ENCODE measurements around the gene BACE2.

Gene BACE2

GRCh38 chr21:41148798-41149197 lies 19.2 kb upstream of the BACE2 start:
- DNase-seq (ENCODE audit: low read depth), result no peak

- DNase-seq (ENCODE audit: low read depth), result no peak
Measured at GRCh38 chr21:41149199-41149598, 18.8 kb upstream of the BACE2 start.

GRCh38 chr21:41152147-41152546 lies 15.8 kb upstream of the BACE2 start:
- DNase-seq (ENCODE audit: low read depth), result no peak

- DNase-seq (ENCODE audit: low read depth), result no peak
Measured at GRCh38 chr21:41153443-41153842, 14.5 kb upstream of the BACE2 start.

GRCh38 chr21:41156142-41156541 lies 11.8 kb upstream of the BACE2 start:
- no peak for DNase-seq (ENCODE audit: low read depth)

GRCh38 chr21:41158026-41158425 lies 9.9 kb upstream of the BACE2 start:
- no peak for DNase-seq (ENCODE audit: low read depth)

- DNase-seq (ENCODE audit: low read depth), result no peak
Measured at GRCh38 chr21:41160036-41160435, 7.9 kb upstream of the BACE2 start.

GRCh38 chr21:41161428-41161827 lies 6.5 kb upstream of the BACE2 start:
- DNase-seq (ENCODE audit: low read depth), result no peak

GRCh38 chr21:41162096-41162495 lies 5.9 kb upstream of the BACE2 start:
- DNase-seq (ENCODE audit: low read depth), result no peak

- DNase-seq (ENCODE audit: low read depth), result no peak
Measured at GRCh38 chr21:41163091-41163490, 4.9 kb upstream of the BACE2 start.

- DNase-seq (ENCODE audit: low read depth), result no peak
Measured at GRCh38 chr21:41164052-41164451, 3.9 kb upstream of the BACE2 start.

GRCh38 chr21:41164981-41165655 lies 2.8 kb upstream of the BACE2 start:
- DNase-seq (ENCODE audit: low read depth), result no peak

- no peak for DNase-seq (ENCODE audit: low read depth)
Measured at GRCh38 chr21:41166884-41167283, 1.1 kb upstream of the BACE2 start.

- no peak for DNase-seq (ENCODE audit: low read depth)
Measured at GRCh38 chr21:41168391-41169257, 664 bp downstream of the BACE2 start.

- DNase-seq (ENCODE audit: low read depth), result no peak
Measured at GRCh38 chr21:41169258-41169576, 1.3 kb downstream of the BACE2 start.

- DNase-seq (ENCODE audit: low read depth), result no peak
Measured at GRCh38 chr21:41169701-41170100, 1.7 kb downstream of the BACE2 start.

GRCh38 chr21:41170442-41170841 lies 2.5 kb downstream of the BACE2 start:
- no peak for DNase-seq (ENCODE audit: low read depth)

- DNase-seq (ENCODE audit: low read depth), result no peak
Measured at GRCh38 chr21:41170859-41171609, 3.1 kb downstream of the BACE2 start.

GRCh38 chr21:41175080-41175479 lies 7.1 kb downstream of the BACE2 start:
- no peak for DNase-seq (ENCODE audit: low read depth)

- no peak for DNase-seq (ENCODE audit: low read depth)
Measured at GRCh38 chr21:41176846-41177245, 8.9 kb downstream of the BACE2 start.

GRCh38 chr21:41180752-41181151 lies 12.8 kb downstream of the BACE2 start:
- DNase-seq (ENCODE audit: low read depth), result no peak

- DNase-seq (ENCODE audit: low read depth), result no peak
Measured at GRCh38 chr21:41182547-41182946, 14.6 kb downstream of the BACE2 start.

- no peak for DNase-seq (ENCODE audit: low read depth)
Measured at GRCh38 chr21:41183575-41183974, 15.6 kb downstream of the BACE2 start.
